Central memory CD8-positive, alpha-beta T cell (primary cell): Measurements from ENCODE around the gene ADAMTS12.

Source experiments
- ATAC-seq: fragments of 150-1000 bp; cut with Tn5 transposase; replicated peaks from 2 replicates; pipeline ENCODE4 v1.10.0; 2022; ENCODE audit warnings: mild to moderate bottlenecking, moderate FRiP score, moderate number of reproducible peaks; ENCODE audit not compliant: poor library complexity, severe bottlenecking; ENCODE audit errors: extremely low read depth
- DNase-seq, 2 donors: peaks; one replicate each; pipeline ENCODE4 v3.0.0; 2021; ENCODE audit warnings: low spot score in 2 of 2
- H3K27ac Mint-ChIP-seq: one replicate; pipeline ENCODE4 v1.8.0; 2022; ENCODE audit warnings: low read depth, mild to moderate bottlenecking, moderate library complexity, mixed read lengths
- H3K27me3 Mint-ChIP-seq: one replicate; pipeline ENCODE4 v1.8.0; 2022; ENCODE audit warnings: mixed read lengths
- H3K36me3 Mint-ChIP-seq: one replicate; pipeline ENCODE4 v1.8.0; 2022; ENCODE audit warnings: mild to moderate bottlenecking, moderate library complexity, mixed read lengths; ENCODE audit not compliant: insufficient read depth
- H3K4me1 Mint-ChIP-seq: one replicate; pipeline ENCODE4 v1.8.0; 2022; ENCODE audit warnings: mixed read lengths
- H3K4me3 Mint-ChIP-seq: one replicate; pipeline ENCODE4 v1.8.0; 2022; ENCODE audit warnings: mild to moderate bottlenecking, moderate library complexity, mixed read lengths
- H3K9me3 Mint-ChIP-seq: one replicate; pipeline ENCODE4 v1.8.0; 2022; ENCODE audit warnings: mixed read lengths

The ADAMTS12 gene

DNA sequence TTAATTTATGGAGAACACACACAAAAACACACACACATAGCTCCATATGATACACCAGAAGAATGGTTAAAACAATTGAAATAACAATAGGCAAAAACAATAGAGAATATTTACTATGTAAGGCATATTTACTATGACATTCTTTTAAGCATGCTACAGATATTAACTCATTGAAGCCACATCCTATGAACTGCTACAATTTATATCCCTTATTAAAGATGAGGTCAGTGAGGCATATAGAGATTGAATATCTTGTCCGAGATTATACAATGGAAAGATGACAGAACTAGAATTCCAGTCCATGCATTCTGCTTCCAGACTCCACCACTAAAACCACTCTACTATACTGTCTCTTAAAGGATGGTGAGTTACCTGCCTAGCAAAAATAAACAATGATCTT lies 60.7 kb downstream of the ADAMTS12 start:
- H3K9me3 Mint-ChIP-seq: no peaks in the 10 kb centered on the region
- no peak overlapping the region for H3K27ac Mint-ChIP-seq
- no peaks in the 10 kb centered on the region for H3K4me1 Mint-ChIP-seq
- DNase-seq (no peak), ATAC-seq (no peak)
- H3K36me3 Mint-ChIP-seq: no peaks in the 10 kb centered on the region
- peaks cover 11% of the 10 kb centered on the region for H3K27me3 Mint-ChIP-seq
- no peak overlapping the region for H3K4me3 Mint-ChIP-seq

DNA sequence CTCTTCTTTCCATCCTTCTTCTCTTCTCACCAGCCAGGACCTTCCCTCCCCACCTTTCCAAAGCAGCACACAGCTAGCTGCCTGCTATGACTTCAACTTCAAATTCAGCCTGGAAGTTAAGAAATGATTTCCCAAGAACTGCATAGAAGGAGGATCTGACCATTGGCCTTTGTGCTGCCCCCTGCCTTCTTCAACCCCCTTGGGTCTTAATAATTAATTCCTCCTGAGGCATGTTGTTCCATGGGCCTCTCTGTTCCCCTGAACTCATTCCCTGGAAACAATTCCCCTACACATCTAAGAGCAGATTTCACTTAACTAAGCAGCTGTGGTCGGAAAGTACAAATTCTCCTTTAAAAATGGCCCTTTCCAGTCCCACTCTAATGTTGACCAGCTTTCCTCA lies 62.4 kb downstream of the ADAMTS12 start:
- peaks cover 20% of the 10 kb centered on the region for H3K27me3 Mint-ChIP-seq
- H3K9me3 Mint-ChIP-seq: no peaks in the 10 kb centered on the region
- ATAC-seq (no peak), DNase-seq (no peak)
- H3K27ac Mint-ChIP-seq: no peak overlapping the region
- H3K4me3 Mint-ChIP-seq: no peak overlapping the region
- H3K36me3 Mint-ChIP-seq: no peaks in the 10 kb centered on the region
- H3K4me1 Mint-ChIP-seq: no peaks in the 10 kb centered on the region

- Mint-ChIP-seq H3K4me3 (no peak overlapping the region), H3K4me1 (no peaks in the 10 kb centered on the region), H3K36me3 (no peaks in the 10 kb centered on the region), H3K27me3 (peaks cover 20% of the 10 kb centered on the region), H3K9me3 (no peaks in the 10 kb centered on the region), H3K27ac (no peak overlapping the region)
- no peak for ATAC-seq
- DNase-seq: no peak
Measured at GRCh38 chr5:33828626-33829308, 63.0 kb downstream of the ADAMTS12 start.

DNA sequence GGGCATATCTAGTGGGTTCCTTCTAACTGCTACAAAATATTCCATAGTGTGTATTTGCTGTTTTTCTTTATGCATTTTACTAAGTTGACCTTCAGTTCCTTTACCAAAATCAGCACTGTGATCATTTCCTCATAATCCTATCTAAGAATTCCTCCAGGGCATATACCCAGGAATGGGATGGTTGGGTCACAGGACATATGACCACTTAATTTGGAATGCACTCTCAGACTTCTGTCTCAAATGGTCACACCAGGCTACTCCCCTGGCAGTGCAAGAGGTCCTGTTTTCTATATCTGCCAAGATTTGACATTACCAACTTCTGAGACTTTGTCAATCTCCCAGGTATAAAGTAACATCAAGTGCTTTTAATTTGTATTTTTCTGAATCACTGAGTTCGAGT lies 63.9 kb downstream of the ADAMTS12 start:
- H3K36me3 Mint-ChIP-seq: peaks cover 1% of the 10 kb centered on the region

GRCh38 chr5:33827018-33827707 lies 64.6 kb downstream of the ADAMTS12 start:
- Mint-ChIP-seq H3K27me3 (peaks cover 24% of the 10 kb centered on the region), H3K4me1 (no peaks in the 10 kb centered on the region), H3K4me3 (no peak overlapping the region), H3K36me3 (peaks cover 1% of the 10 kb centered on the region), H3K9me3 (no peaks in the 10 kb centered on the region), H3K27ac (no peak overlapping the region)
- ATAC-seq: no peak
- DNase-seq: no peak

More for the DNA sequence above, 63.9 kb downstream of the ADAMTS12 start:
- Mint-ChIP-seq H3K27ac (no peak overlapping the region), H3K9me3 (no peaks in the 10 kb centered on the region), H3K4me3 (no peak overlapping the region), H3K27me3 (peaks cover 20% of the 10 kb centered on the region), H3K4me1 (no peaks in the 10 kb centered on the region)
- no peak for ATAC-seq
- no peak for DNase-seq

DNA sequence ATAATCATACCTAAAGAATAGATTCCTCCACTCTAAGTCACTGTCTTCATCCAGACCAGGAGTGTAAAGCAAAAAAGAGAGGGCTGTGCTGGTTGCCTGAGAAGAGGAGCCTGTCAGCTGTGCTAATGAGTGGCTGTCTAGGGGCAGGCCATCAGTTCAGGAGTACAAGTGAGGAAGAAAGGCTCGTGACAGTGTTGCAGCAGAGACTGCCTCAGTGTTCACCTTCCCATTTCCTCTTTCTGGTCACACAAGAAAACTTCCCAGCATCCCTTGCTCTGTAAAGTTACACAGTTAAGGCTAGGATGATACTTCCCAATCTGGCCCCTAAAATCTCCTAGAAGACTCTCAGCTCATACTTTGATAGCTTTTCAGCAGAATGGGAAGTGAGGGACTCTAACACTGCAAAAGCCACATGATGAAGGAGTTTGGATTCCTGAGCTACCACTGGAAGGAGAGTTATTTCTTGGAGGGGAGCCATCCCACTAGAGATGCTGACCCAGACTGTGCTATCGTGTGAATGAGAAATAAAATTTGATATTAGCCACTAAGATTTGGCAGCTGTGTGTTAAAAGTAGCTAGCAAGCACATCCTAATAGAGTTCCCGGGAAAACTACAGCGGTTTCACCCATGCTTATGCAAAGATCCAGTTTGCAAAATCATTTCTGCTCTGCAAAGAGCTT lies 67.1 kb downstream of the ADAMTS12 start:
- ATAC-seq: no peak

DNA sequence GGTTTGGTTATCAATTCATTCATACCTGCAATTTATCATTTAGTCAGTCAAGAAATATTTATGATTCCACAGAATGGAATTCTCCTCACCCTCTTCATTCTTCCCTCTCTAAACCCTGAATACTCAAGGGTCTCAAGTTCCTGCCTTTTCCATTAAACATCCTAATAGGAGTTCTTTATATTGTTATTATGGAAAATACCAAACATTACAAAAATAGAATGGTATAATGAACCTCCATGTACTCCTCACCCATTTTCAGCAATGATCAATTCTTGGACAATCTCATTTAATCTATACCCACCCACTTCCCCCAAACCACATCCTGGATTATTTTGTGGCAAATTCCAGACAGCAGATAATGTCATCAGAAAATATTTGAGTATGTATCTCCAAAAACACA lies 74.5 kb downstream of the ADAMTS12 start:
- no peak overlapping the region for H3K27ac Mint-ChIP-seq
- no peak overlapping the region for H3K4me3 Mint-ChIP-seq
- DNase-seq: no peak

More for the DNA sequence above, 67.1 kb downstream of the ADAMTS12 start:
- no peak overlapping the region for H3K4me3 Mint-ChIP-seq
- H3K9me3 Mint-ChIP-seq: no peaks in the 10 kb centered on the region
- H3K4me1 Mint-ChIP-seq: no peaks in the 10 kb centered on the region
- no peak overlapping the region for H3K27ac Mint-ChIP-seq
- peaks cover 30% of the 10 kb centered on the region for H3K27me3 Mint-ChIP-seq
- DNase-seq: no peak
- H3K36me3 Mint-ChIP-seq: peaks cover 1% of the 10 kb centered on the region

GRCh38 chr5:33816791-33817190 lies 75.0 kb downstream of the ADAMTS12 start:
- H3K27me3 Mint-ChIP-seq: peaks cover 21% of the 10 kb centered on the region
- H3K27ac Mint-ChIP-seq: no peak overlapping the region
- DNase-seq (no peak), ATAC-seq (no peak)
- no peaks in the 10 kb centered on the region for H3K4me1 Mint-ChIP-seq
- H3K9me3 Mint-ChIP-seq: no peaks in the 10 kb centered on the region
- peaks cover 2% of the 10 kb centered on the region for H3K36me3 Mint-ChIP-seq
- H3K4me3 Mint-ChIP-seq: no peak overlapping the region

More for the DNA sequence above, 74.5 kb downstream of the ADAMTS12 start:
- H3K4me1 Mint-ChIP-seq: no peaks in the 10 kb centered on the region
- peaks cover 2% of the 10 kb centered on the region for H3K36me3 Mint-ChIP-seq
- peaks cover 26% of the 10 kb centered on the region for H3K27me3 Mint-ChIP-seq
- no peaks in the 10 kb centered on the region for H3K9me3 Mint-ChIP-seq
- no peak for ATAC-seq

- Mint-ChIP-seq H3K27me3 (peaks cover 8% of the 10 kb centered on the region), H3K9me3 (no peaks in the 10 kb centered on the region), H3K27ac (no peak overlapping the region), H3K4me3 (no peak overlapping the region), H3K36me3 (no peaks in the 10 kb centered on the region), H3K4me1 (no peaks in the 10 kb centered on the region)
- DNase-seq (no peak), ATAC-seq (no peak)
Measured at GRCh38 chr5:33812746-33813145, 79.0 kb downstream of the ADAMTS12 start.

DNA sequence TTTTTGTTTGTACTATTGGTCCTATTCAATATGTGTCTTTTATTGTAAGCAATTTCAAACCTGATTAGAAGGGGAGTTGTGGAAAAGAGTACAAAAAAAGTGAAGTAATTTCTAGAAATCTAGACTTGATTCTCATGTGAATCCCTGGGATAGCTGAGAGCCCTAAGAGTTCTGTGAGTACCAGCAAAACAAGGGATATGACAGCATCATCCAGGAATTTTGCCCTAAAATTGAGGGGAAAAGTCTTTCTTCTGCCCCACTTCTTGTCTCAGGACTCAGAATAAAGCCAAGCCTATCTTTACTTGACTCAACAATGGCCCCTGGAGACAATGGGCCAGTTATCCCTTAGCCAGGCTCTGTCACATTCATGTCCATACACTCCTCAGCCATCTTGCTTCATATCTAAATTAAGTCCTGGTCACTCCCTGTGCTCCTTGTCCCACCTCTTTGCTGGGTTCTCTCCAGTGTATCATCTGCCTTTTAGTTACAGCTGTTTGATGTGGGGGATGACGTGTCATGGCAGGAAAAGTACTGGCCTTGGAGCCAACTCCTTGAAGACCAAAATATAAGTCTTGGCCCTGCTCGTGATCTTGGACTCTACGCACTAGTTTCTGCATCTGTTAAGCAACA lies 81.2 kb downstream of the ADAMTS12 start:
- no peaks in the 10 kb centered on the region for H3K4me1 Mint-ChIP-seq
- H3K27me3 Mint-ChIP-seq: peaks cover 8% of the 10 kb centered on the region
- no peak overlapping the region for H3K4me3 Mint-ChIP-seq
- H3K9me3 Mint-ChIP-seq: no peaks in the 10 kb centered on the region
- DNase-seq: no peak
- ATAC-seq: no peak
- no peaks in the 10 kb centered on the region for H3K36me3 Mint-ChIP-seq
- H3K27ac Mint-ChIP-seq: no peak overlapping the region

GRCh38 chr5:33809936-33810335 lies 81.9 kb downstream of the ADAMTS12 start:
- Mint-ChIP-seq H3K9me3 (no peaks in the 10 kb centered on the region), H3K4me1 (no peaks in the 10 kb centered on the region), H3K36me3 (no peaks in the 10 kb centered on the region), H3K4me3 (no peak overlapping the region), H3K27ac (no peak overlapping the region), H3K27me3 (peaks cover 8% of the 10 kb centered on the region)
- ATAC-seq (no peak), DNase-seq (no peak)

DNA sequence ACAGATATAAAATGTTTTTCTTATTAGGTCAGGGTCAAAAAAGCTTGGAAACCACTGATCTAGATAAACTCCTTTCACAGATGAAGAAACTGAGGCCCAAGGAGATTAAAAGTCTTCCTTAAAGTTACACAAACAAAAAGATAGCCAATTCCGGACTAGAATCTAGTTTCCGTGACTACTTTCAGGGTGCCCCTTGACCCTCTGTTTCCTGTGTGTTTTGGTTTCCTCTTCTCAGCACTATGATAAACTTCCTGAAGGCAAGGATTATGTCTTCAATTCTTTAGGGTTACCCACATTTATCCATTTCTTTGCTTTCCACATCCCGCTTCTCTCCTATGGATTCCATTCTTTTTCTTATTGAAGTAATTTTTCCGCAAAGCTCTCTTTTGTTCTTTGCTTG lies 83.1 kb downstream of the ADAMTS12 start:
- Mint-ChIP-seq H3K4me3 (no peak overlapping the region), H3K9me3 (no peaks in the 10 kb centered on the region), H3K4me1 (no peaks in the 10 kb centered on the region), H3K27me3 (no peaks in the 10 kb centered on the region), H3K27ac (no peak overlapping the region), H3K36me3 (no peaks in the 10 kb centered on the region)
- no peak for ATAC-seq
- DNase-seq: no peak
